Peyer's patch (tissue), 4 donors: ENCODE data around the gene ZBTB7B. TPM values are rescaled to one million over a fixed set of nuclear protein-coding genes. Genes with fewer than 3 reads are reported as not detected.
A peak's percentile ranks its signal among the peaks of the same experiment; 100 is the strongest.

ENCODE experiments used
- DNase-seq, 3 donors: peaks; one replicate each; pipeline ENCODE4 v3.0.0-alpha.2; 2017 to 2019
- H3K27ac ChIP-seq, 4 donors: fragments of 200-600 bp; sonication (generic); one replicate each; pipeline ENCODE4 v1.5.1; 2016 to 2019
- H3K27me3 ChIP-seq, 2 donors: fragments of 200-600 bp; sonication (generic); one replicate each; pipeline ENCODE4 v1.5.1; 2019
- H3K36me3 ChIP-seq, 3 donors: fragments of 200-600 bp; sonication (generic); one replicate each; pipeline ENCODE4 v1.5.1; 2016 to 2019
- H3K4me1 ChIP-seq, 4 donors: fragments of 200-600 bp; sonication (generic); one replicate each; pipeline ENCODE4 v1.5.1; 2016 to 2019
- H3K4me3 ChIP-seq, 4 donors: fragments of 200-600 bp; sonication (generic); 1 replicate in 3 of 4; 2 replicates in 1 of 4; pipeline ENCODE4 v1.5.1; 2016 to 2019; ENCODE audit warnings: mild to moderate bottlenecking in 1 of 4
- H3K9me3 ChIP-seq, 4 donors: fragments of 200-600 bp; sonication (generic); one replicate each; pipeline ENCODE4 v1.5.1; 2016 to 2019; ENCODE audit warnings: mild to moderate bottlenecking in 1 of 4
- POLR2A ChIP-seq, 2 donors: fragments of 450-650 bp; IDR thresholded peaks; one replicate each; pipeline ENCODE4 v1.5.1; 2017; ENCODE audit warnings: antibody characterized with exemption in 2 of 2, mild to moderate bottlenecking in 2 of 2, moderate library complexity in 2 of 2
- total RNA-seq, 4 donors: library from RNA; depleted of rRNA; stranded (reverse); fragments of >200 nt; gene quantifications; one replicate each; pipeline ENCODE4 v1.1.0, GENCODE V29; 2016
- TF ChIP-seq, protein P1 (sequence below), 6 experiments: fragments of 450-650 bp in 4 of 6; fragments of 200-600 bp in 2 of 6; sonication (generic) in 1 of 6; IDR thresholded peaks; one replicate each; pipeline ENCODE4 v1.5.1; 2017 to 2019; ENCODE audit warnings: antibody characterized with exemption in 6 of 6, mild to moderate bottlenecking in 3 of 6, moderate library complexity in 1 of 6

ZBTB7B gene
- total RNA-seq, 4 donors from 2014 or later, result 35.5 to 412 (median 346) TPM

DNA sequence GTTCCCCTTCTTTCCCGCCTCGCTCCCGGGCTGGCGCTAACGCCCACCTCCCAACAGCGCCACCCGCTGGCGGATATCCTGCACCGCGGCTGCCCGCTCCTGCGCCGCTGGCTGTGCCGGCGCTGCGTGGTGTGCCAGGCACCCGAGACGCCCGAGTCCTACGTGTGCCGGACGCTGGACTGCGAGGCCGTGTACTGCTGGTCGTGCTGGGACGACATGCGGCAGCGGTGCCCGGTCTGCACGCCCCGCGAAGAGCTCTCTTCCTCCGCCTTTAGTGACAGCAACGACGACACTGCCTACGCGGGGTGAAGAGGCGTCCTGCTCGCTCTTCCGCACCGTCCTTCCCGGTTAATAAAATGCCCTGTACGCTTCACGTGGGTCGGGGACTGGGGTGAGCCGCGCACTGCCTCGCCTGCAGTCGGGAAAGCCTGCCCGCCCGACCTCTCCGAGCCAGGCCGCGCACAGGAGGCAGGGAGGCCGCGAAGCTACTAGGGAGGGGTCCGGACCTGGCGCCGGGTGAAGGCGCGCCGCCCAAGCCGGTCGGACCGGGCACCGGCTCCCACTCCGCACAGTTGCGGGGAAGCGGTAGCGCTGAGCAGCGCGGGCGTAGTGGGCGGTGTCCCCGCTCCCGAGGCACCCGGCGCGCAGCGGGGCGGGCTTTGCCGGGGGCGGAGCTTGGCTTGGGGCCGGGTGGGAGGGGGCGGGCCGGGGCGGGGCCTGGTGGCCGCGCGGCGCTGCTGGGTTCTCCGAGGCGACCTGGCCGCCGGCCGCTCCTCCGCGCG lies 48.1 kb downstream of the ZBTB7B start, which contains the start of gene ADAM15:
TSS of gene ADAM15 (plus strand) at position 757 of the 782 bp plus-strand sequence. CDS start 71 bp downstream, outside the sequence.
- peak; percentile 77 to 95 (median 92) for DNase-seq
- Histone ChIP-seq H3K36me3 (peaks cover 0 to 22% (median 0%) of the 10 kb centered on the region in 3 donors), H3K27ac (peak within 1 kb of the TSS; percentile 77 to 95 (median 92)), H3K27me3 (no peaks in the 10 kb centered on the region), H3K9me3 (no peaks in the 10 kb centered on the region), H3K4me1 (peaks cover 0 to 28% (median 12%) of the 10 kb centered on the region in 4 donors), H3K4me3 (peak within 1 kb of the TSS; percentile 48 to 85 (median 74))
- peak; percentile 81 to 88 for TF ChIP-seq POLR2A (IDR thresholded peaks at IDR 0.05)
- TF ChIP-seq, protein P1, sequence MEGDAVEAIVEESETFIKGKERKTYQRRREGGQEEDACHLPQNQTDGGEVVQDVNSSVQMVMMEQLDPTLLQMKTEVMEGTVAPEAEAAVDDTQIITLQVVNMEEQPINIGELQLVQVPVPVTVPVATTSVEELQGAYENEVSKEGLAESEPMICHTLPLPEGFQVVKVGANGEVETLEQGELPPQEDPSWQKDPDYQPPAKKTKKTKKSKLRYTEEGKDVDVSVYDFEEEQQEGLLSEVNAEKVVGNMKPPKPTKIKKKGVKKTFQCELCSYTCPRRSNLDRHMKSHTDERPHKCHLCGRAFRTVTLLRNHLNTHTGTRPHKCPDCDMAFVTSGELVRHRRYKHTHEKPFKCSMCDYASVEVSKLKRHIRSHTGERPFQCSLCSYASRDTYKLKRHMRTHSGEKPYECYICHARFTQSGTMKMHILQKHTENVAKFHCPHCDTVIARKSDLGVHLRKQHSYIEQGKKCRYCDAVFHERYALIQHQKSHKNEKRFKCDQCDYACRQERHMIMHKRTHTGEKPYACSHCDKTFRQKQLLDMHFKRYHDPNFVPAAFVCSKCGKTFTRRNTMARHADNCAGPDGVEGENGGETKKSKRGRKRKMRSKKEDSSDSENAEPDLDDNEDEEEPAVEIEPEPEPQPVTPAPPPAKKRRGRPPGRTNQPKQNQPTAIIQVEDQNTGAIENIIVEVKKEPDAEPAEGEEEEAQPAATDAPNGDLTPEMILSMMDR (IDR thresholded peaks at IDR 0.05), result peak; percentile 89 to 98 (median 96)

DNA sequence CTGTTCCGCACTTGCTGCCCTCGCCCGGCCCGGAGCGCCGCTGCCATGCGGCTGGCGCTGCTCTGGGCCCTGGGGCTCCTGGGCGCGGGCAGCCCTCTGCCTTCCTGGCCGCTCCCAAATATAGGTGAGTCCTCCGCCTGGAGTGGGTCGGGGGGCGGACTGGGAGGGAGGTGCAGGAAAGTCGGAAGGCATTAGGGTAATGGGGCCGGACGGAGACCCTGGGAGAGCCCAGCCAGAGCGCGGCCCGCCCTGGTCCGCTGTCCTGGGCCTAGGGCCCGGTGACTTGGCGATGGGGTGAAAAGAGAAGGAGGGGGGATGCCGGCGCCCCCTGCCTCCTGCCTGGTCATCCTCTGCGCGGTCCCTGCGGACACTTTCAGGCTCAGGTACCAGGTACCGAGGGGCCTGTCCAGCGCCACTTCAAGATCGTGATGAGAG lies 48.8 kb downstream of the ZBTB7B start:
- Histone ChIP-seq H3K4me3 (peak overlapping the region; percentile 48 to 85 (median 74)), H3K27ac (peak overlapping the region; percentile 77 to 95 (median 92)), H3K4me1 (peaks cover 0 to 28% (median 12%) of the 10 kb centered on the region in 4 donors), H3K36me3 (peaks cover 0 to 28% (median 0%) of the 10 kb centered on the region in 3 donors), H3K27me3 (no peaks in the 10 kb centered on the region), H3K9me3 (no peaks in the 10 kb centered on the region)
- no peak for TF ChIP-seq POLR2A (IDR thresholded peaks at IDR 0.05)
- TF ChIP-seq, protein P1 (IDR thresholded peaks at IDR 0.05), result no peak
- no peak for DNase-seq

DNA sequence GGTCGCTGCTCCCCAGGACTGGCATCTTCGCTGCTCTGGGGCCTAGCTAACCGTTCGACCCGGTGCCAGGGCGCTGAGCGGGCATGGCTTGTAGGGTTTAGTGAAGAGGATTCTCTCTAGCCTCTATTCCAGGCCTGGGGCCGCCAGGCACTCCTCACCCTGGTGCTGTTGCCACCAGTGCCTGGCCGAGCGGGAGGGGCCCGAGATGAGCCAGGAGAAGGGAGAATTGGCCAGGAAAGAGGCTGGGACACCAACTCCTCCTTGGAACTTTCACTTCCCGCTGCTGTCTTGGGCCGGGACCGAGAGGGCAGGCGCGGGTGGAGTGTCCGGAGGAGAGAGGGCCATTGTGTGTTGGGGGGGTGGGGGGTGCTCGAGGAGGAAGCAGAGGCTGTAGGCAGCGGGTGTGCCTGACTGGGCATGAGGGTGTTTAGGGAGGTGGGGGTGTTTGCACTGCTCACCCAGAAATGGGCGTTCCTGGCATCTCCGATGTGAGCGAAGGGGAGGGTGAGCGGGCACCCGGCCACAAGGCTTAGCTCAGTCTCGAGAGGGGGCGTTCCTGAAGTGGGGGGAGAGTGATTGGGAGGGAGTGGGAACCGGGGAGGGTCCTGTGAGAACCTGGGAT lies 49.3 kb downstream of the ZBTB7B start:
- Histone ChIP-seq H3K9me3 (no peaks in the 10 kb centered on the region), H3K27me3 (no peaks in the 10 kb centered on the region), H3K27ac (peak overlapping the region; percentile 77 to 95 (median 92)), H3K4me3 (peak overlapping the region; percentile 48 to 85 (median 74)), H3K36me3 (peaks cover 0 to 33% (median 0%) of the 10 kb centered on the region in 3 donors), H3K4me1 (peaks cover 0 to 28% (median 12%) of the 10 kb centered on the region in 4 donors)
- peak; percentile 32 to 74 (median 66) for DNase-seq
- no peak for TF ChIP-seq POLR2A (IDR thresholded peaks at IDR 0.05)
- TF ChIP-seq, protein P1 (IDR thresholded peaks at IDR 0.05), result no peak

DNA sequence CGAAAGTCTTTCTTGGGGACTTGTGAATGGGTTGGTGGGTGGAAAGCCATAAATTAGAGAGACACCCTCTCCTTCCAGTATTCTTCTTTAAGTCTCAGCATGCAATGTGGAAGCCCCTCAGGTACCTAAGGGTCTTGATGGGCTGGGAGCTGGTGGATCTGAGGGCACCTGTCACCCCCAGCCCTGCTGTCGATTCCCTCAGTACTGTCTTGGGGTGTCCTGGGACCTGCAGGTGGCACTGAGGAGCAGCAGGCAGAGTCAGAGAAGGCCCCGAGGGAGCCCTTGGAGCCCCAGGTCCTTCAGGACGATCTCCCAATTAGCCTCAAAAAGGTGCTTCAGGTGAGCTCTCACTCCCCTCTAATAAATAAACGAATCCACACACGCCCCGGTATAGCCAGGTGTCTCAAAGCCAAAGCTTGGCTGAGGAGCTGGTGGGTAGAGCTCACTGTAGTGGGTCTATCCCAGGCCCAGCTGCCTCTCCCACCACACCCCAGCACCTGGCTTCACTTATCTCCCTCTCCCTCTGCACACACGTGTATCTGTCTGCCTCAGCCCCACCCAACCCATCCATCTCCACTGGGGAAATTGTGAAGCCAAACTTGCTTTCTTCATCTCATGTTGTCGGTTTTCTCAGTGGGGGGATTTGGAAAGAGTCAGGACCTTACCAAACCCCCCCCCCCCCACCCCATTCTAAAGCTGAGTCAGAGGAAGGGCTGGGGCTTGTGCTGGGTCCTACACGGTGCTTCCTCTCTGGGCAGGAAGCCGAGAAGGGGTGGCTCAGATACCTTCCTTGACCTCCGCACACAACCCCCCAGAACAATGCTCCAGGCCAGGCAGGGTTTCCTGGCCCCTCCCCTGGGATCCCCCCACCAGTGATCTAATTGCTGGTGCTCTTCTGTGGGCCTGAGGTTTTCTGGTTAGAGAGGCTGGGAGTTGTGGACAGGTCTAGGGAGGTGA lies 50.1 kb downstream of the ZBTB7B start:
- Histone ChIP-seq H3K4me3 (peak overlapping the region; percentile 48 to 85 (median 74)), H3K27me3 (no peaks in the 10 kb centered on the region), H3K4me1 (peaks cover 0 to 28% (median 12%) of the 10 kb centered on the region in 4 donors), H3K9me3 (no peaks in the 10 kb centered on the region), H3K36me3 (peaks cover 0 to 41% (median 0%) of the 10 kb centered on the region in 3 donors), H3K27ac (peak overlapping the region; percentile 9 to 95 (median 92))
- DNase-seq, result peak; percentile 31 to 76 (median 70)
- TF ChIP-seq, protein P1 (IDR thresholded peaks at IDR 0.05), result peak in 4 of 6 experiments; percentile 20 to 59 (median 42)
- TF ChIP-seq POLR2A (IDR thresholded peaks at IDR 0.05), result no peak
